Stomach (tissue), 9 donors: ENCODE results near the gene LRRC72. TPM values are rescaled to one million over a fixed set of nuclear protein-coding genes. Genes with fewer than 3 reads are reported as not detected.
A peak's percentile ranks its signal among the peaks of the same experiment; 100 is the strongest.

Source experiments
- DNase-seq, 2 donors: peaks; one replicate each; pipeline versions ENCODE4 v3.0.0 to v3.0.0-alpha.2; 2013 to 2019
- H3K27ac ChIP-seq, 5 donors: fragments of 200-600 bp in 4 of 5; sonication (generic) in 4 of 5; one replicate each; pipeline ENCODE4 v1.5.1; 2013 to 2019; ENCODE audit warnings: mild to moderate bottlenecking in 1 of 5, moderate library complexity in 1 of 5
- H3K27me3 ChIP-seq, 3 donors: fragments of 200-600 bp; sonication (generic); one replicate each; pipeline ENCODE4 v1.5.1; 2017 to 2019; ENCODE audit warnings: mixed run types in 1 of 3
- H3K36me3 ChIP-seq, 4 donors: fragments of 200-600 bp; sonication (generic); 1 replicate in 3 of 4; 2 replicates in 1 of 4; pipeline ENCODE4 v1.5.1; 2016 to 2019
- H3K4me1 ChIP-seq, 4 donors: fragments of 200-600 bp; sonication (generic); one replicate each; pipeline ENCODE4 v1.5.1; 2016 to 2019
- H3K4me3 ChIP-seq, 4 donors: fragments of 200-600 bp; sonication (generic) in 3 of 4; one replicate each; pipeline ENCODE4 v1.5.1; 2016 to 2019; ENCODE audit warnings: mild to moderate bottlenecking in 1 of 4
- H3K9me3 ChIP-seq, 4 donors: fragments of 200-600 bp; sonication (generic); one replicate each; pipeline ENCODE4 v1.5.1; 2016 to 2019
- EP300 ChIP-seq: sonication (generic); formaldehyde crosslinking; IDR thresholded peaks from one replicate; pipeline ENCODE4 v1.6.1; 2017; ENCODE audit warnings: antibody characterized with exemption
- POLR2A ChIP-seq, 4 donors: fragments of 450-650 bp; IDR thresholded peaks; one replicate each; pipeline ENCODE4 v1.6.1; 2016; ENCODE audit warnings: antibody characterized with exemption in 4 of 4, control low read depth in 2 of 4, mild to moderate bottlenecking in 1 of 4, moderate library complexity in 1 of 4
- POLR2AphosphoS5 ChIP-seq, 3 donors: sonication (generic); formaldehyde crosslinking; IDR thresholded peaks; one replicate each; pipeline ENCODE4 v1.6.1; 2016; ENCODE audit warnings: antibody characterized with exemption in 3 of 3
- WGBS, 5 donors: extraction: QIAGEN DNeasy Blood & Tissue Kit in 3 of 5; methylation state at CpG; one replicate each; pipeline versions ENCODE4 v1.1.5 to v1.1.7; 2013 to 2018; 5-methylcytosine and 5-hydroxymethylcytosine counted together
- intact Hi-C: fragments of 100-400 bp; cut with DNase I; formaldehyde crosslinking; loops from one replicate; pipeline ENCODE4 v1.15.1; 2023; ENCODE audit warnings: low total_unique reads
- polyA plus RNA-seq, 3 donors: library from polyadenylated mRNA; stranded (reverse); fragments of 200-250 nt; gene quantifications; one replicate each; pipeline ENCODE4 v1.2.3, GENCODE V29; 2013
- total RNA-seq, 5 donors: library from RNA; depleted of rRNA; stranded (reverse); fragments of >200 nt; gene quantifications; one replicate each; pipeline versions ENCODE4 v1.1.0 to v1.2.3, GENCODE V29; 2014 to 2016
- TF ChIP-seq, protein P1 (sequence below), 7 experiments: fragments of 450-650 bp in 4 of 7; fragments of 200-600 bp in 3 of 7; sonication (generic) in 3 of 7; IDR thresholded peaks; one replicate each; pipeline ENCODE4 v1.5.1; 2016 to 2019; ENCODE audit warnings: antibody characterized with exemption in 7 of 7, control low read depth in 2 of 7, mild to moderate bottlenecking in 1 of 7
- donor health status: healthy with polysubstance abuse.
- donor health status: Bipolar disorder and iron deficiency.
- donor health status: healthy.

The LRRC72 gene
- total and polyA plus RNA-seq, 8 donors: not detected

DNA sequence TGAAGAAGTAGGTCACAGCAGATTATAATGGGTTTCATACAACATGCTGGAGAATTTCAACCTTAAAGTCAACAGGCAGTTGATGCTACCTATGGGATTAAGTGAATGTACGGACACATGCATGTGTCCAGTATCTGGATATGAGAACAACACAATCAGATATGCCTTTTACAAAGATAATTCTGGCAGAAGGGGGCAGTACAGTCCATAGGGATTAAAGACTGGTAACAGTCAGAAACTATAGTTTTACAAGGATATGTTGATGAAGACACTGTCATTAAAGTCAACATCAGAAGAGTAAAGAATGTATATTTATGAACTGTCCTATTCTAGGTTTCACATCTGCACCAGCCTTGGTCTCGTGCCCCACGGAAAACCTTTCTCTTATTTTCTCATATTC is 77.4 kb downstream of the LRRC72 start:
- Histone ChIP-seq H3K4me1 (peaks cover 0 to 15% (median 10%) of the 10 kb centered on the region in 4 donors), H3K27ac (no peak overlapping the region), H3K36me3 (peaks cover 9 to 91% (median 87%) of the 10 kb centered on the region in 4 donors), H3K9me3 (no peaks in the 10 kb centered on the region), H3K4me3 (no peak overlapping the region), H3K27me3 (no peaks in the 10 kb centered on the region)
- no peak for DNase-seq
- intact Hi-C loops: no loop called here
- TF ChIP-seq, protein P1, sequence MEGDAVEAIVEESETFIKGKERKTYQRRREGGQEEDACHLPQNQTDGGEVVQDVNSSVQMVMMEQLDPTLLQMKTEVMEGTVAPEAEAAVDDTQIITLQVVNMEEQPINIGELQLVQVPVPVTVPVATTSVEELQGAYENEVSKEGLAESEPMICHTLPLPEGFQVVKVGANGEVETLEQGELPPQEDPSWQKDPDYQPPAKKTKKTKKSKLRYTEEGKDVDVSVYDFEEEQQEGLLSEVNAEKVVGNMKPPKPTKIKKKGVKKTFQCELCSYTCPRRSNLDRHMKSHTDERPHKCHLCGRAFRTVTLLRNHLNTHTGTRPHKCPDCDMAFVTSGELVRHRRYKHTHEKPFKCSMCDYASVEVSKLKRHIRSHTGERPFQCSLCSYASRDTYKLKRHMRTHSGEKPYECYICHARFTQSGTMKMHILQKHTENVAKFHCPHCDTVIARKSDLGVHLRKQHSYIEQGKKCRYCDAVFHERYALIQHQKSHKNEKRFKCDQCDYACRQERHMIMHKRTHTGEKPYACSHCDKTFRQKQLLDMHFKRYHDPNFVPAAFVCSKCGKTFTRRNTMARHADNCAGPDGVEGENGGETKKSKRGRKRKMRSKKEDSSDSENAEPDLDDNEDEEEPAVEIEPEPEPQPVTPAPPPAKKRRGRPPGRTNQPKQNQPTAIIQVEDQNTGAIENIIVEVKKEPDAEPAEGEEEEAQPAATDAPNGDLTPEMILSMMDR (IDR thresholded peaks at IDR 0.05): peak in 1 of 7 experiments; percentile 31
- TF ChIP-seq EP300 (no peak), POLR2A (IDR thresholded peaks at IDR 0.05) (no peak)
- WGBS, 5 donors: 75 to 89% (median 80%) methylated on average over 3 of the region's 3 CpGs

DNA sequence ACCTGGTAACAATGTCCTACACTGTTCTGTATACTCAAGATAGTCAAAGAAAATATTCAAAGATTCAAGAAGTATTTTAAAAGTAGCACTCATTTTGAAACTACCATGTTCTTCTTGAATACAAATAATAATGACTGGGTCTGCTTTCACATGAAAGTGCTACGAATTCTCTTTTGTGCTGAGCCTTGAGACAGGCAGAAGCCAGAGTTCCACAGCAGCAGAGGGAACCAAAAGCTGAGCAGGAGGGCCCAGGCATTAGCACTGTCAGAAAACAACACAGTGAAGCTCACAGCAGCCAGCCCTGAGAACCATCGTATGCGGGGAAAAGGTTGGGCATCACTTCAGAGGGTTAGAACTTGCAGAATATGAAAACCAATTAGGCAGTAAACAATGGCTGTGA is 80.1 kb downstream of the LRRC72 start:
- TF ChIP-seq EP300: no peak
- TF ChIP-seq POLR2A (IDR thresholded peaks at IDR 0.05): no peak
- no peak for TF ChIP-seq POLR2AphosphoS5 (IDR thresholded peaks at IDR 0.05)
- TF ChIP-seq, protein P1 (IDR thresholded peaks at IDR 0.05): no peak
- Histone ChIP-seq H3K36me3 (peaks cover 5 to 82% (median 73%) of the 10 kb centered on the region in 4 donors), H3K9me3 (no peaks in the 10 kb centered on the region), H3K27me3 (no peaks in the 10 kb centered on the region), H3K4me3 (no peak overlapping the region), H3K27ac (peak overlapping the region; percentile 63 to 82 (median 74)), H3K4me1 (peaks cover 0 to 37% (median 17%) of the 10 kb centered on the region in 4 donors)
- WGBS, 5 donors: 24 to 54% (median 35%) methylated on average over 3 of the region's 3 CpGs
- intact Hi-C loops: no loop called here
- DNase-seq: peak in 1 of 2 donors; percentile 41

DNA sequence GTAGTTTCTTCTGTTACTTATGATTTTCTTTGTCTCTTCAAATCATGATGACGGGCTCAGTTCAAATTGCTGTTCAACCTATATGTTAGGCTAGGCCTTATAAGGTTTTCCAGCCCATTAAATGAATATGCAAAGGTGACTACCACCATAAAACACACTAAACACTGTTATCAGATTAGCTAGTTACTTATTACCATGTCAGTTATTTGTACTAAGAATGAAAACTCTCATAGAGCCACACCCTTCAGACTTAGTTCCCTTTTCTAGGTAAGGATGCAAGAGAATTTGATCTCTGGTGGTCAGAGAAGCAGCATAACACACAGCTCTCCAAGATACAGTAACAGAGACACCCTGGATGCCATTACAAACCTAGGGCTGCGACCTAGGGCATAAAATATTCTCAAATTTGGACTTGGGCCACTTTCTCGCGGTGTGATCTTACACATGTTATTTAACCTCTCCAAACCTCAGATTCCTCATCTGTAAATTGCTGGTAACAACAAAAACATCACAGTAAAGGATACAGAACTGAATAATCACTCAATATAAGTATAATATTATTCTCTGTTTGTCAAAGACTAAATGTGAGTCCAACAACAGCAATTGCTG is 83.3 kb downstream of the LRRC72 start:
- Histone ChIP-seq H3K27me3 (no peaks in the 10 kb centered on the region), H3K4me1 (peaks cover 0 to 50% (median 24%) of the 10 kb centered on the region in 4 donors), H3K36me3 (peaks cover 0 to 65% (median 59%) of the 10 kb centered on the region in 4 donors), H3K9me3 (no peaks in the 10 kb centered on the region), H3K27ac (peak overlapping the region; percentile 68 to 88 (median 74)), H3K4me3 (no peak overlapping the region)
- TF ChIP-seq EP300 (no peak), POLR2A (IDR thresholded peaks at IDR 0.05) (no peak), POLR2AphosphoS5 (IDR thresholded peaks at IDR 0.05) (peak in 1 of 3 donors; percentile 30)
- DNase-seq: peak in 1 of 2 donors; percentile 73
- intact Hi-C loops: no loop called here
- 30 to 63% (median 36%) methylated on average over 4 of the region's 4 CpGs for WGBS, 5 donors

DNA sequence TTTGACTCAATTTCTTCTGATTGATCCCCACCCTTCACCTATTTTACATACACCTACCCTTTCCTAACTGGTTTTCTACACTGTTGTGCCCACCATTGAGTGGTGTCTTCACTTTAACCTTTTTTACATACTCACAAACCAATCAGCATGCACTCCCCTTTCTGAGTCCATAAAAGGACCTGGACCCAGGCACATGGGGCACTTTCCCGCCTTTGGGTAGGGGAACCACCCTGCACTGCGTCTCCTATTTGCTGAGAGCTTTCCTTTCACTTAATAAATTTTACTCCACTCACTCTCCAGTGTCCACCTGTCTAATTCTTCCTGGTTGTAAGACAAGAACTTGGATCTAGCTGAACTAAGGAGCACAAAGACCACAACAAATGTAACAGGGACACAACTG is 85.1 kb downstream of the LRRC72 start:
- Histone ChIP-seq H3K9me3 (no peaks in the 10 kb centered on the region), H3K4me3 (no peak overlapping the region), H3K36me3 (peaks cover 6 to 70% (median 63%) of the 10 kb centered on the region in 4 donors), H3K27ac (peak overlapping the region in 3 of 5 donors; percentile 33 to 74 (median 40)), H3K27me3 (no peaks in the 10 kb centered on the region), H3K4me1 (peaks cover 0 to 54% (median 20%) of the 10 kb centered on the region in 4 donors)
- DNase-seq: no peak
- WGBS, 5 donors: 78 to 90% (median 81%) methylated on average over 2 of the region's 2 CpGs
- intact Hi-C loops: no loop called here
- TF ChIP-seq EP300 (no peak), POLR2AphosphoS5 (IDR thresholded peaks at IDR 0.05) (no peak), POLR2A (IDR thresholded peaks at IDR 0.05) (no peak)
- TF ChIP-seq, protein P1 (IDR thresholded peaks at IDR 0.05): no peak

DNA sequence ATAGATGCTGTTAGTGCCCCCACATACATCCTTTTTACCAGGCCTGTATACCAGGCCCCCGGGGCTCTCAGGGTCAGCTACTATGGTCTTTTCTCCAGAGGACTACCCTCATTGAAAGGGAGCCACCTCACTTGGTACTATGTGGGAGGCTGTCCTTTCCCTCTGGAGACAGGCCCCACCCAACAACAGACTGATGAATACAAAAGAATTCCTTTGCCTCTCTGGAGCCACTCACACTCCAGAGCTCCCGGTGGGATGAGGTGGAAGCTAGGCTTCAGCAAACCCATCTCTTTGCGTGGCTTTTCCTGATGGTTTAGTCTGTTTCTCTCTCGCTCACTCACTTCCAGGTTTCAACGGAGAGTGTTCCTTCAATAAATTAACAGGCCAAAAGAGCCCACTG is 88.6 kb downstream of the LRRC72 start:
- no peak overlapping the region for H3K4me3 ChIP-seq
- DNase-seq: no peak
- no peaks in the 10 kb centered on the region for H3K27me3 ChIP-seq
- H3K4me1 ChIP-seq: peaks cover 0 to 30% (median 13%) of the 10 kb centered on the region in 4 donors
- intact Hi-C loops: no loop called here
- no peak for TF ChIP-seq POLR2AphosphoS5 (IDR thresholded peaks at IDR 0.05)
- TF ChIP-seq POLR2A (IDR thresholded peaks at IDR 0.05): no peak
- TF ChIP-seq, protein P1 (IDR thresholded peaks at IDR 0.05): no peak
- no peak for TF ChIP-seq EP300
- H3K36me3 ChIP-seq: peaks cover 9 to 68% (median 61%) of the 10 kb centered on the region in 4 donors
- WGBS, 5 donors: 75 to 85% (median 80%) methylated on average over 5 of the region's 5 CpGs
- no peak overlapping the region for H3K27ac ChIP-seq
- H3K9me3 ChIP-seq: no peaks in the 10 kb centered on the region
